GM23248 (cell line): Measurements from ENCODE around the gene ZCCHC24. TPM values are rescaled to one million over a fixed set of nuclear protein-coding genes. Genes with fewer than 3 reads are reported as not detected.

Experiments
- DNase-seq: peaks from one replicate; pipeline ENCODE4 v3.0.0-alpha.2; 2015
- H2AFZ ChIP-seq: fragments of 200-600 bp; sonication (generic); 2 replicates; pipeline ENCODE4 v1.6.1; 2016; ENCODE audit warnings: antibody characterized with exemption
- H3F3A ChIP-seq: fragments of 200-600 bp; sonication (generic); 2 replicates; pipeline ENCODE4 v1.6.1; 2016; ENCODE audit warnings: mild to moderate bottlenecking, antibody characterized with exemption, mixed run types; ENCODE audit not compliant: insufficient read depth
- H3K27ac ChIP-seq: fragments of 200-600 bp; sonication (generic); 2 replicates; pipeline ENCODE4 v1.5.1; 2016; ENCODE audit warnings: mild to moderate bottlenecking
- H3K27me3 ChIP-seq: fragments of 200-600 bp; sonication (generic); replicated peaks from 2 replicates; pipeline ENCODE4 v1.6.1; 2016; ENCODE audit warnings: mild to moderate bottlenecking; ENCODE audit not compliant: insufficient read depth
- H3K36me3 ChIP-seq: fragments of 200-600 bp; sonication (generic); 2 replicates; pipeline ENCODE4 v1.6.1; 2016; ENCODE audit warnings: low read depth, mild to moderate bottlenecking
- H3K4me1 ChIP-seq: fragments of 200-600 bp; sonication (generic); 2 replicates; pipeline ENCODE4 v1.6.1; 2016; ENCODE audit warnings: mild to moderate bottlenecking; ENCODE audit not compliant: insufficient read depth
- H3K4me2 ChIP-seq: fragments of 200-600 bp; sonication (generic); one replicate; pipeline ENCODE4 v1.6.1; 2016; ENCODE audit warnings: mild to moderate bottlenecking; ENCODE audit not compliant: unreplicated experiment
- H3K4me3 ChIP-seq: fragments of 200-600 bp; sonication (generic); 2 replicates; pipeline ENCODE4 v1.5.1; 2016; ENCODE audit warnings: mild to moderate bottlenecking
- H3K79me2 ChIP-seq: fragments of 200-600 bp; sonication (generic); 2 replicates; pipeline ENCODE4 v1.6.1; 2016; ENCODE audit warnings: mild to moderate bottlenecking; ENCODE audit not compliant: insufficient read depth
- H3K9ac ChIP-seq: fragments of 200-600 bp; sonication (generic); 2 replicates; pipeline ENCODE4 v1.6.1; 2016; ENCODE audit warnings: mild to moderate bottlenecking
- H3K9me2 ChIP-seq: fragments of 200-600 bp; sonication (generic); 2 replicates; pipeline ENCODE4 v1.6.1; 2016; ENCODE audit warnings: mixed run types, mild to moderate bottlenecking, moderate library complexity; ENCODE audit not compliant: insufficient read depth
- H3K9me3 ChIP-seq: fragments of 200-600 bp; sonication (generic); one replicate; pipeline ENCODE4 v1.6.1; 2017; ENCODE audit warnings: low read depth
- H4K20me1 ChIP-seq: fragments of 200-600 bp; sonication (generic); 2 replicates; pipeline ENCODE4 v1.6.0; 2016; ENCODE audit not compliant: insufficient read depth
- EZH2 ChIP-seq: fragments of 200-600 bp; sonication (generic); IDR thresholded peaks from 2 replicates; pipeline ENCODE4 v1.6.1; 2018; ENCODE audit warnings: antibody characterized with exemption, mild to moderate bottlenecking; ENCODE audit not compliant: insufficient read depth, poor library complexity, severe bottlenecking
- EZH2phosphoT487 ChIP-seq: fragments of 200-600 bp; sonication (generic); IDR thresholded peaks from 2 replicates; pipeline ENCODE4 v1.6.1; 2018; ENCODE audit warnings: antibody characterized with exemption, moderate library complexity, mild to moderate bottlenecking, low read depth; ENCODE audit not compliant: insufficient read depth
- WGBS, 2 experiments: methylation state at CpG; one replicate each; pipeline ENCODE4 v1.1.6; 2015 to 2017; ENCODE audit warnings: low lambda C conversion rate in 2 of 2, low coverage in 1 of 2; ENCODE audit errors: missing lambda C conversion rate in 2 of 2; 5-methylcytosine and 5-hydroxymethylcytosine counted together
- in situ Hi-C: fragments of 300-500 bp; cut with MboI; formaldehyde crosslinking; loops from 2 replicates; pipeline ENCODE4 v1.15.0; 2020
- polyA plus RNA-seq: library from polyadenylated mRNA; unstranded; fragments of >200 nt; fragmentation: Nextera tagmentation; extraction: Ambion mirVana; gene quantifications from 2 replicates; pipeline ENCODE4 v1.2.1, GENCODE V29; 2016
- total RNA-seq: library from RNA; depleted of rRNA; stranded (reverse); fragments of >200 nt; shearing (Covaris generic); gene quantifications from 2 replicates; pipeline ENCODE4 v1.2.3, GENCODE V29; 2014

The ZCCHC24 gene
- total and polyA plus RNA-seq, 2 experiments from 2014 or later, result 29.3 to 30.3 TPM

DNA sequence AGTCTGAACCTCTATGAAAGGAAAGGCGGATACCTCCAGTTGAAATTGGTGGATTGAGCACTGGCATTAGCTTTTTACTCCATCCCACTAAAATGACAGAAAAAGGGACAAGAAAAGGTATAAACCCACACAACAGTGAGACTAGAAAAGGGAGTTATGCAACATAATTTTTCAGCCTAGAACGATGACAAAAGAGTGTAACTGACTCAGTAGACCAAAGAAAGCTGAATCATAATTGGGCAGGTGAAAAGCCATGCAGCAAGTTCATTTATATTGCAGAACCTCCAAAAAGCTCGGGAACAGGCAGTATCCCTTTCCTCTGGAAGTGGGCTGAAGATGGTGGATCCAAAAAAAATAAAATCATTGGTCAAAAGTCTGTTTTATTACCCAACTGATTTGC is 30.5 kb upstream of the ZCCHC24 start:
- in situ Hi-C loops, result no loop called here
- Histone ChIP-seq H3K27me3 (no peaks in the 10 kb centered on the region), H3F3A (peaks cover 4% of the 10 kb centered on the region; the same call in 1 of the 2 replicates), H2AFZ (no peak overlapping the region), H4K20me1 (no peaks in the 10 kb centered on the region), H3K27ac (no peak overlapping the region), H3K36me3 (no peaks in the 10 kb centered on the region), H3K4me1 (no peaks in the 10 kb centered on the region), H3K9me3 (no peaks in the 10 kb centered on the region), H3K4me2 (no peak overlapping the region), H3K9me2 (no peaks in the 10 kb centered on the region), H3K9ac (no peak overlapping the region), H3K79me2 (no peaks in the 10 kb centered on the region), H3K4me3 (no peak overlapping the region)
- no peak for TF ChIP-seq EZH2
- no peak for TF ChIP-seq EZH2phosphoT487
- WGBS, 2 experiments, result 66% methylated on average over 3 of the region's 3 CpGs
- DNase-seq, result peak; percentile 36

- peaks cover 4% of the 10 kb centered on the region; the same call in 1 of the 2 replicates for H3F3A ChIP-seq
- no peaks in the 10 kb centered on the region for H3K27me3 ChIP-seq
- no peaks in the 10 kb centered on the region for H3K4me1 ChIP-seq
- H3K9ac ChIP-seq, result no peak overlapping the region
- H3K9me3 ChIP-seq, result no peaks in the 10 kb centered on the region
- H3K27ac ChIP-seq, result no peak overlapping the region
- no peak overlapping the region for H3K4me2 ChIP-seq
- H3K4me3 ChIP-seq, result no peak overlapping the region
- H3K36me3 ChIP-seq, result no peaks in the 10 kb centered on the region
- no peak for TF ChIP-seq EZH2phosphoT487
- no peak for TF ChIP-seq EZH2
- no peak overlapping the region for H2AFZ ChIP-seq
- H3K79me2 ChIP-seq, result no peaks in the 10 kb centered on the region
- DNase-seq, result no peak
- no peaks in the 10 kb centered on the region for H3K9me2 ChIP-seq
- no peaks in the 10 kb centered on the region for H4K20me1 ChIP-seq
- in situ Hi-C loops, result no loop called here
- 94 to 97% methylated on average over 7 of the region's 7 CpGs for WGBS, 2 experiments
Observed at GRCh38 chr10:79475119-79475653, 29.8 kb upstream of the ZCCHC24 start.

DNA sequence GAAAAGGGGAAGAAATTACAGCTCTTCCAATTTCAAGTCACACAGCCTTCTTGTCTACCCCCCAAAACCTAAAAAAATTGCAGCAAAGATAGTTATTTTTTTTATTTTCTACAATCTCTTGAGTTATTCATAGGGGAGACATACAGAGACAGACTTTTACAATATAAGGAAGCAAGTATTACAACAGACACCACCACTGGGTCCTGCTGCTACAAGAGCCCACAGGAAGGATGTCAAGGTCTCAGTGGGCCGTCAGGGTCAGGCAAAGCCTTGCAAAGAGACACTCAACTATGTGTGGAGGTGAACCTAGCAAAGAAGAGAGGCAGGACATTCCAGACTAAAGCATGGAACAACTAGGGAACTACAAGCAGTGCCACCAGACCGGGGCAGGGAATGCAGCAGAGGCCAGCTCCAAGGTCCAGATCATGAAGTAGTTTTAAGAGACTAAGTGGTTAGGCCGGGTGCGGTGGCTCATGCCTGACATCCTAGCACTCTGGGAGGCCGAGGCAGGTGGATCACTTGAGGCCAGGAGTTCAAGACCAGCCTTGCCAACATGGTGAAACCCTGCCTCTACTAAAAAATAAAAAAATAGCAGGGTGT is 28.2 kb upstream of the ZCCHC24 start:
- no peaks in the 10 kb centered on the region for H4K20me1 ChIP-seq
- no peaks in the 10 kb centered on the region for H3K36me3 ChIP-seq
- H2AFZ ChIP-seq, result no peak overlapping the region
- no peaks in the 10 kb centered on the region for H3K79me2 ChIP-seq
- no peaks in the 10 kb centered on the region for H3K4me1 ChIP-seq
- H3F3A ChIP-seq, result no peaks in the 10 kb centered on the region
- no peak overlapping the region for H3K9ac ChIP-seq
- no peaks in the 10 kb centered on the region for H3K9me3 ChIP-seq
- 80 to 86% methylated on average over 5 of the region's 5 CpGs for WGBS, 2 experiments
- no peaks in the 10 kb centered on the region for H3K27me3 ChIP-seq
- no peak for TF ChIP-seq EZH2
- no peak for TF ChIP-seq EZH2phosphoT487
- no peaks in the 10 kb centered on the region for H3K9me2 ChIP-seq
- no peak overlapping the region for H3K27ac ChIP-seq
- no peak overlapping the region for H3K4me2 ChIP-seq
- DNase-seq, result no peak
- H3K4me3 ChIP-seq, result no peak overlapping the region
- in situ Hi-C loops, result no loop called here

- Histone ChIP-seq H3K36me3 (no peaks in the 10 kb centered on the region), H3K9me3 (no peaks in the 10 kb centered on the region), H3K4me2 (no peak overlapping the region), H4K20me1 (no peaks in the 10 kb centered on the region), H3K4me3 (no peak overlapping the region), H3K4me1 (no peaks in the 10 kb centered on the region), H2AFZ (no peak overlapping the region), H3F3A (no peaks in the 10 kb centered on the region), H3K79me2 (no peaks in the 10 kb centered on the region), H3K9me2 (no peaks in the 10 kb centered on the region), H3K27me3 (no peaks in the 10 kb centered on the region), H3K9ac (no peak overlapping the region), H3K27ac (no peak overlapping the region)
- TF ChIP-seq EZH2phosphoT487, result no peak
- TF ChIP-seq EZH2, result no peak
- peak; percentile 52 for DNase-seq
- 40 to 51% methylated on average over 5 of the region's 5 CpGs for WGBS, 2 experiments
- in situ Hi-C loops, result no loop called here
Observed at GRCh38 chr10:79472951-79473350, 27.5 kb upstream of the ZCCHC24 start.
